K562 (cell line): ENCODE data around the gene MAP2K7. TPM values are rescaled to one million over a fixed set of nuclear protein-coding genes. Genes with fewer than 3 reads are reported as not detected.

Source experiments
- ARID2 ChIP-seq: fragments of 450-650 bp; IDR thresholded peaks from 2 replicates; pipeline ENCODE4 v1.6.1; 2017; ENCODE audit warnings: antibody characterized with exemption, mild to moderate bottlenecking
- ATF7 ChIP-seq: fragments of 450-650 bp; IDR thresholded peaks from 2 replicates; pipeline ENCODE4 v1.7.1; 2014; ENCODE audit warnings: mild to moderate bottlenecking, moderate library complexity
- BDP1 ChIP-seq: IDR thresholded peaks from 3 replicates; pipeline ENCODE4 v1.6.1; 2011; ENCODE audit not compliant: insufficient read length, insufficient read depth
- CBFA2T3 ChIP-seq: fragments of 450-650 bp; IDR thresholded peaks from 2 replicates; pipeline ENCODE4 v1.6.1; 2017
- CCNT2 ChIP-seq: IDR thresholded peaks from 2 replicates; pipeline ENCODE4 v1.6.1; 2011; ENCODE audit warnings: borderline replicate concordance, low read depth, mild to moderate bottlenecking, moderate library complexity, mixed read lengths, low read length; ENCODE audit not compliant: insufficient read length; ENCODE audit errors: extremely low read depth
- CHAMP1 ChIP-seq: fragments of 450-650 bp; IDR thresholded peaks from 2 replicates; pipeline ENCODE4 v1.6.1; 2016; ENCODE audit warnings: mild to moderate bottlenecking
- EGR1 ChIP-seq: fragments of 450-650 bp; conservative IDR thresholded peaks from 2 replicates; pipeline ENCODE4 v1.6.1; 2017; ENCODE audit warnings: mild to moderate bottlenecking
- HOXB6 ChIP-seq: fragments of 250-450 bp; sonication (Bioruptor Pico); IDR thresholded peaks from 2 replicates; pipeline ENCODE4 v1.5.1; 2022; ENCODE audit warnings: mild to moderate bottlenecking, borderline replicate concordance
- RAD21 ChIP-seq, 2 experiments: fragments of 250-450 bp in 1 of 2; fragments of 450-650 bp in 1 of 2; sonication (Bioruptor Pico) in 1 of 2; formaldehyde crosslinking in 1 of 2; IDR thresholded peaks in 1 of 2; conservative IDR thresholded peaks in 1 of 2; 2 replicates each; pipeline versions ENCODE4 v1.4.0 to v1.8.0; 2020 to 2022; ENCODE audit warnings: mild to moderate bottlenecking in 2 of 2, moderate library complexity in 1 of 2
- RBM17 ChIP-seq: fragments of 200-400 bp; formaldehyde crosslinking; IDR thresholded peaks from 2 replicates; pipeline ENCODE4 v1.6.1; 2017; ENCODE audit warnings: low read depth, mild to moderate bottlenecking, low read length, borderline replicate concordance
- SMARCC2 ChIP-seq: fragments of 450-650 bp; IDR thresholded peaks from 2 replicates; pipeline ENCODE4 v1.6.1; 2017; ENCODE audit warnings: antibody characterized with exemption, moderate library complexity, mild to moderate bottlenecking, low read depth
- USF2 ChIP-seq: sonication (generic); formaldehyde crosslinking; IDR thresholded peaks from 2 replicates; pipeline ENCODE4 v1.5.0; 2020; ENCODE audit warnings: missing genetic modification reagents
- ZFX ChIP-seq: sonication (generic); formaldehyde crosslinking; IDR thresholded peaks from 2 replicates; pipeline ENCODE4 v1.8.0; 2022; ENCODE audit warnings: mild to moderate bottlenecking, missing genetic modification reagents, moderate library complexity
- ZNF121 ChIP-seq: sonication (generic); formaldehyde crosslinking; conservative IDR thresholded peaks from 2 replicates; pipeline ENCODE4 v1.8.0; 2022; ENCODE audit warnings: missing genetic modification reagents
- ZNF398 ChIP-seq: fragments of 250-450 bp; sonication (Bioruptor Pico); IDR thresholded peaks from 2 replicates; pipeline ENCODE4 v1.8.0; 2021; ENCODE audit warnings: moderate library complexity, mild to moderate bottlenecking, inconsistent platforms
- ZNF511 ChIP-seq: sonication (generic); formaldehyde crosslinking; IDR thresholded peaks from 2 replicates; pipeline ENCODE4 v1.8.0; 2022; ENCODE audit warnings: mild to moderate bottlenecking, missing genetic modification reagents
- ZNF639 ChIP-seq, 2 experiments: fragments of 200-800 bp in 1 of 2; sonication (Bioruptor generic) in 1 of 2; sonication (generic) in 1 of 2; formaldehyde crosslinking in 1 of 2; IDR thresholded peaks in 1 of 2; conservative IDR thresholded peaks in 1 of 2; 2 replicates each; pipeline versions ENCODE4 v1.5.0 to v1.6.1; 2016 to 2020; ENCODE audit warnings: missing compliant biosample characterization in 1 of 2, missing genetic modification characterization in 1 of 2, missing genetic modification reagents in 1 of 2
- polyA plus RNA-seq, 8 experiments: library from polyadenylated mRNA; depleted of rRNA in 4 of 8; stranded (reverse) in 5 of 8; unstranded in 3 of 8; fragments of >200 nt; fragmentation: Nextera tagmentation in 2 of 8; fragmentation: Illumina TruSeq in 1 of 8; extraction: Ambion mirVana in 2 of 8; extraction: Trizol in 1 of 8; gene quantifications; 2 replicates each; pipeline versions ENCODE4 v1.2.1 to v1.2.3, GENCODE V29; 2011 to 2014; ENCODE audit warnings: inconsistent platforms in 1 of 8, missing spikeins in 1 of 8
- total RNA-seq, 7 experiments: library from RNA; depleted of rRNA in 6 of 7; stranded (reverse); fragments of >200 nt in 6 of 7; fragmentation: Illumina TruSeq in 2 of 7; extraction: Trizol in 2 of 7; gene quantifications; 2 replicates each; pipeline versions ENCODE4 v1.2.1 to v1.2.3, GENCODE V29; 2011 to 2021; ENCODE audit warnings: low replicate concordance in 1 of 7

Gene MAP2K7
- total and polyA plus RNA-seq, 9 of the 15 experiments (the other 6 are each of a cell fraction or from before 2014, with no cell fraction given): 0.51 to 45.8 (median 14.1) TPM

- no peak for TF ChIP-seq ARID2
- no peak for TF ChIP-seq BDP1
- TF ChIP-seq ZFX (CRISPR knock-in tag): peak; percentile 49
- peak; percentile 79 for TF ChIP-seq CCNT2
- peak; percentile 97 for TF ChIP-seq ATF7
- TF ChIP-seq ZNF121 (CRISPR knock-in tag): no peak
- TF ChIP-seq CBFA2T3: 0 out of 2 replicates have a peak, but pooled peaks have one; percentile 2
- peak in 1 of 2 experiments; percentile 91; a peak in 2 of 4 replicates for TF ChIP-seq ZNF639 (CRISPR knock-in tag; conservative IDR thresholded peaks at IDR 0.05 in 1 of 2, IDR thresholded peaks at IDR 0.05 in 1 of 2)
- TF ChIP-seq USF2 (CRISPR knock-in tag): no peak; the same call in 1 of the 2 replicates
- TF ChIP-seq RAD21 (CRISPR knock-in tag; conservative IDR thresholded peaks at IDR 0.05 in 1 of 2, IDR thresholded peaks at IDR 0.05 in 1 of 2): peak; percentile 58 to 63
- no peak for TF ChIP-seq CHAMP1
- TF ChIP-seq RBM17: no peak
- no peak for TF ChIP-seq HOXB6
- TF ChIP-seq ZNF398 (CRISPR knock-in tag): no peak
- TF ChIP-seq SMARCC2: no peak
- peak; percentile 69 for TF ChIP-seq EGR1
- TF ChIP-seq ZNF511 (CRISPR knock-in tag): peak; percentile 65; the same call in 1 of the 2 replicates
Observed at GRCh38 chr19:7903244-7904073, at the start of gene MAP2K7 (continued).
